Endothelial cell of umbilical vein (primary cell): ENCODE data around the gene TARP.

Source experiments
- BruUV-seq: library from RNA; stranded (reverse); fragments of 400-500 nt; replicated peaks from 2 replicates; lab custom pipeline; 2021; lab: Mats Ljungman, UMichigan
- CTCF ChIA-PET: fragments of 300-600, 350-600 bp; sonication (Branson Sonifier 250); formaldehyde crosslinking; loops from one replicate; lab custom pipeline; 2021; ENCODE audit warnings: antibody characterized with exemption, inconsistent platforms; lab: Charles Lee
- POLR2A ChIA-PET: fragments of 300-600, 350-600 bp; sonication (Branson Sonifier 250); formaldehyde crosslinking; loops from one replicate; lab custom pipeline; 2021; ENCODE audit warnings: antibody characterized with exemption, inconsistent platforms; lab: Charles Lee
- DNase-seq: peaks from one replicate; pipeline ENCODE4 v3.0.0-alpha.2; 2011; ENCODE audit warnings: low read depth, low spot score
- FAIRE-seq: peaks from 2 replicates; lab custom pipeline; 2011; peaks lifted over from hg19 to GRCh38; lab: Jason Lieb, UNC
- H2AFZ ChIP-seq: 2 replicates; pipeline ENCODE4 v1.6.0; 2012; ENCODE audit warnings: low read depth, low read length, control low read depth, inconsistent platforms
- H3K27ac ChIP-seq: 2 replicates; pipeline ENCODE4 v1.5.1; 2011; ENCODE audit warnings: low read depth, mild to moderate bottlenecking, control low read depth, low read length, moderate library complexity; ENCODE audit not compliant: insufficient read depth
- H3K27me3 ChIP-seq, 2 experiments: 2 replicates each; pipeline versions ENCODE4 v1.6.0 to v1.6.1; 2011; ENCODE audit warnings: low read length in 2 of 2, mixed read lengths in 1 of 2; ENCODE audit not compliant: control insufficient read depth in 2 of 2, insufficient read depth in 2 of 2
- H3K36me3 ChIP-seq, 2 experiments: 2 replicates in 1 of 2; 3 replicates in 1 of 2; pipeline ENCODE4 v1.5.1; 2011; ENCODE audit warnings: low read length in 2 of 2, mild to moderate bottlenecking in 1 of 2, moderate library complexity in 1 of 2; ENCODE audit not compliant: control insufficient read depth in 2 of 2, insufficient read depth in 2 of 2; ENCODE audit errors: extremely low read depth in 1 of 2
- H3K4me1 ChIP-seq: 3 replicates; pipeline ENCODE4 v1.5.1; 2011; ENCODE audit warnings: mild to moderate bottlenecking, low read length; ENCODE audit not compliant: control insufficient read depth, insufficient read depth; ENCODE audit errors: extremely low read depth
- H3K4me2 ChIP-seq: 2 replicates; pipeline ENCODE4 v1.6.1; 2011; ENCODE audit warnings: low read length, control low read depth, mixed read lengths; ENCODE audit not compliant: insufficient read depth
- H3K4me3 ChIP-seq, 3 experiments: fragments of 200-600 bp in 1 of 3; sonication (generic), shearing (Covaris generic) in 1 of 3; replicated peaks in 1 of 3; 2 replicates each; pipeline ENCODE4 v1.5.1; 2011 to 2016; ENCODE audit warnings: control low read depth in 3 of 3, low read length in 3 of 3, mild to moderate bottlenecking in 2 of 3, inconsistent platforms in 1 of 3, low read depth in 1 of 3, moderate library complexity in 1 of 3; ENCODE audit not compliant: insufficient read depth in 1 of 3
- H3K79me2 ChIP-seq: 2 replicates; pipeline ENCODE4 v1.6.0; 2012; ENCODE audit warnings: low read length, inconsistent platforms; ENCODE audit not compliant: control insufficient read depth, insufficient read depth
- H3K9ac ChIP-seq: replicated peaks from 2 replicates; pipeline ENCODE3; 2011; ENCODE audit warnings: low read length, control low read depth; ENCODE audit not compliant: insufficient read depth; ENCODE audit errors: extremely low read depth
- H3K9me1 ChIP-seq: replicated peaks from 3 replicates; pipeline ENCODE4 v1.6.0; 2011; ENCODE audit warnings: mild to moderate bottlenecking, low read length; ENCODE audit not compliant: control insufficient read depth, insufficient read depth; ENCODE audit errors: extremely low read depth
- H3K9me3 ChIP-seq: replicated peaks from 2 replicates; pipeline ENCODE4 v1.5.1; 2012; ENCODE audit warnings: low read length, inconsistent platforms; ENCODE audit not compliant: control insufficient read depth, insufficient read depth
- H4K20me1 ChIP-seq: replicated peaks from 2 replicates; pipeline ENCODE3; 2011; ENCODE audit warnings: mild to moderate bottlenecking, low read length; ENCODE audit not compliant: control insufficient read depth, insufficient read depth; ENCODE audit errors: extremely low read depth
- EZH2 ChIP-seq: IDR thresholded peaks from 2 replicates; pipeline ENCODE4 v1.6.1; 2012; ENCODE audit warnings: borderline replicate concordance, low read depth, mild to moderate bottlenecking, moderate library complexity, low read length, inconsistent platforms; ENCODE audit not compliant: severe bottlenecking
- FOS ChIP-seq: IDR thresholded peaks from 2 replicates; pipeline ENCODE4 v1.6.1; 2011; ENCODE audit warnings: mild to moderate bottlenecking, low read length, moderate library complexity, borderline replicate concordance; ENCODE audit not compliant: insufficient read depth
- GATA2 ChIP-seq: IDR thresholded peaks from 2 replicates; pipeline ENCODE4 v1.7.0; 2011; ENCODE audit warnings: low read depth, mild to moderate bottlenecking, moderate library complexity, mixed read lengths, low read length; ENCODE audit not compliant: insufficient read length, insufficient read depth
- JUN ChIP-seq: IDR thresholded peaks from 2 replicates; pipeline ENCODE4 v1.6.1; 2011; ENCODE audit warnings: borderline replicate concordance, low read depth; ENCODE audit not compliant: insufficient read length, insufficient read depth
- MYC ChIP-seq: IDR thresholded peaks from one replicate; pipeline ENCODE4 v1.6.1; 2011; ENCODE audit warnings: mild to moderate bottlenecking, low read depth, low read length
- POLR2A ChIP-seq: IDR thresholded peaks from 2 replicates; pipeline ENCODE4 v1.6.1; 2012; ENCODE audit warnings: low read depth, mild to moderate bottlenecking, control low read depth, low read length
- POLR2AphosphoS5 ChIP-seq: IDR thresholded peaks from 2 replicates; pipeline ENCODE4 v1.6.1; 2012; ENCODE audit warnings: low read depth, mild to moderate bottlenecking, control low read depth, low read length, moderate library complexity; ENCODE audit not compliant: insufficient read depth
- dilution Hi-C: fragments of 300-500 bp; cut with MboI; formaldehyde crosslinking; loops from one replicate; pipeline ENCODE4 v1.15.0; 2019; ENCODE audit warnings: low sequenced_read_pairs; ENCODE audit not compliant: extremely low pct_ligation_motif_present
- intact Hi-C: fragments of 100-400 bp; cut with micrococcal nuclease; formaldehyde crosslinking; loops from one replicate; pipeline ENCODE4 v1.10.0; 2022
- TF ChIP-seq, protein P1 (sequence below), 2 donors: IDR thresholded peaks; 1 replicate in 1 of 2; 2 replicates in 1 of 2; pipeline ENCODE4 v1.5.1; 2011; ENCODE audit warnings: low read length in 2 of 2, mild to moderate bottlenecking in 2 of 2, moderate library complexity in 2 of 2, control low read depth in 1 of 2, inconsistent platforms in 1 of 2, low read depth in 1 of 2; ENCODE audit not compliant: insufficient read depth in 1 of 2; ENCODE audit errors: extremely low read depth in 1 of 2
- TF ChIP-seq, protein P2 (sequence below): IDR thresholded peaks from 2 replicates; pipeline ENCODE4 v1.6.1; 2011; ENCODE audit not compliant: insufficient read depth, insufficient read length

TARP gene

GRCh38 chr7:38276096-38276877 lies 2.9 kb upstream of the TARP start:
- TF ChIP-seq, protein P1, sequence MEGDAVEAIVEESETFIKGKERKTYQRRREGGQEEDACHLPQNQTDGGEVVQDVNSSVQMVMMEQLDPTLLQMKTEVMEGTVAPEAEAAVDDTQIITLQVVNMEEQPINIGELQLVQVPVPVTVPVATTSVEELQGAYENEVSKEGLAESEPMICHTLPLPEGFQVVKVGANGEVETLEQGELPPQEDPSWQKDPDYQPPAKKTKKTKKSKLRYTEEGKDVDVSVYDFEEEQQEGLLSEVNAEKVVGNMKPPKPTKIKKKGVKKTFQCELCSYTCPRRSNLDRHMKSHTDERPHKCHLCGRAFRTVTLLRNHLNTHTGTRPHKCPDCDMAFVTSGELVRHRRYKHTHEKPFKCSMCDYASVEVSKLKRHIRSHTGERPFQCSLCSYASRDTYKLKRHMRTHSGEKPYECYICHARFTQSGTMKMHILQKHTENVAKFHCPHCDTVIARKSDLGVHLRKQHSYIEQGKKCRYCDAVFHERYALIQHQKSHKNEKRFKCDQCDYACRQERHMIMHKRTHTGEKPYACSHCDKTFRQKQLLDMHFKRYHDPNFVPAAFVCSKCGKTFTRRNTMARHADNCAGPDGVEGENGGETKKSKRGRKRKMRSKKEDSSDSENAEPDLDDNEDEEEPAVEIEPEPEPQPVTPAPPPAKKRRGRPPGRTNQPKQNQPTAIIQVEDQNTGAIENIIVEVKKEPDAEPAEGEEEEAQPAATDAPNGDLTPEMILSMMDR (IDR thresholded peaks at IDR 0.05; ENCODE audit: extremely low read depth in 1 of 2, insufficient read depth in 1 of 2, low read depth in 1 of 2, low read length in 2 of 2), result no peak
- TF ChIP-seq FOS (no peak), JUN (no peak), GATA2 (no peak), MYC (no peak), POLR2A (no peak), EZH2 (no peak), POLR2AphosphoS5 (no peak)
- TF ChIP-seq, protein P2, sequence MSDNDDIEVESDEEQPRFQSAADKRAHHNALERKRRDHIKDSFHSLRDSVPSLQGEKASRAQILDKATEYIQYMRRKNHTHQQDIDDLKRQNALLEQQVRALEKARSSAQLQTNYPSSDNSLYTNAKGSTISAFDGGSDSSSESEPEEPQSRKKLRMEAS, result no peak
- CTCF ChIA-PET, result interaction anchor here (0.6 to 1.8 kb wide), 3 partner anchors 59 to 114 kb away, joined by 3 to 4 read pairs (median 3); no protein-coding TSS in a partner anchor
- no peaks in the 10 kb centered on the region for H3K9me1 ChIP-seq
- H3K27me3 ChIP-seq, result peaks cover 0 to 3% of the 10 kb centered on the region in 2 experiments
- no peaks in the 10 kb centered on the region for H3K79me2 ChIP-seq
- POLR2A ChIA-PET, result no interaction called here
- BruUV-seq, result no TSS peak
- no peak overlapping the region for H3K4me2 ChIP-seq
- no peak overlapping the region for H3K9ac ChIP-seq
- intact Hi-C loops, result no loop called here
- H3K9me3 ChIP-seq, result no peaks in the 10 kb centered on the region
- dilution Hi-C loops, result no loop called here
- no peak for DNase-seq
- H2AFZ ChIP-seq, result no peak overlapping the region
- H3K36me3 ChIP-seq, result no peaks in the 10 kb centered on the region
- no peak overlapping the region for H3K4me3 ChIP-seq
- no peaks in the 10 kb centered on the region for H4K20me1 ChIP-seq
- no peak overlapping the region for H3K27ac ChIP-seq
- H3K4me1 ChIP-seq, result no peaks in the 10 kb centered on the region
- no peak for FAIRE-seq
